ENCODE measurements around the gene SDR42E2. TPM values are rescaled to one million over a fixed set of nuclear protein-coding genes. Genes with fewer than 3 reads are reported as not detected.

The SDR42E2 gene
- total RNA-seq, 1 donor from 2014 or later = not detected

DNA sequence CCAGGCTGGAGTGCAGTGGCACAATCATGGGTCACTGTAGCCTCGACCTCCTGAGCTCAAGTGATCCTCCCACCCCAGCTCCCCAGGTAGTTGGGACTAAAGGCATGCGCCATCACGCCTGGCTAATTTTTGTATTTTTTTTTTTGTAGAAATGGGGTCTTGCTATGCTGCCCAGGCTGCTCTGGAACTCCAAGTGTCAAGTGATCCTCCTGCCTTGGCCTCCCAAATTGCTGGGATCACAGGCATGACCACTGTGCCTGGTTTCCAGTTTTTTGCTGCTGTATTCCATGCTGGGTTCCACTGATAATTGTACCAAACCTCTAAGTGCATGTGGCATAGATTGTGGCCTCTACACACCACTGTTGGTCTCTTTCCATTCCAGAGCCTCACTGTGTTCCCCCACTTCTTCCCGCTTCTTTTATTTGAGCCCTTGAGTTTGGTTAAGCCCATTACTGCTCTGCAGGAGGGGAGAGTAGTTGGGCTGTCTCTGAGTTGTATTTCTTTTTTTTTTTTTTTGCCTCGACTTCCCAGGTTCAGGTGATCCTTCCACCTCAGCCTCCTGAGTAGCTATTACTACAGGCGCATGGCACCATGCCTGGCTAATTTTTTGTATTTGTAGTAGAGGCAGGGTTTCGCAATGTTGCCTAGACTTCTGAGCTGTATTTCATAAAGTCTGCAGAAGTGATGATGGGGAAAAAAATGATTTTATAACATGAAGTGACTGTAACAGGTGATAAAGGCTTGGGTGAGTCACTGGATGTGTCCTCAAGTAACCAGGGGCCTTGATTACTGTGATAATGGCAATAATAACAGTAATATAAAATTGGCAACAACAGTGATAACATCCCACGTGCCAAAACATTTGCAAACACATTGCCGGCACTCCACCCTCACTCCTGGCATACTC, 73.8 kb downstream of the SDR42E2 start:
- Mint-ChIP-seq H3K36me3 (ENCODE audit: unreplicated experiment) (no peaks in the 10 kb centered on the region), H3K9me3 (ENCODE audit: unreplicated experiment) (peaks cover 3% of the 10 kb centered on the region), H3K27ac (ENCODE audit: unreplicated experiment) (no peak overlapping the region), H3K27me3 (ENCODE audit: unreplicated experiment) (no peaks in the 10 kb centered on the region), H3K4me1 (ENCODE audit: low read depth, unreplicated experiment) (no peaks in the 10 kb centered on the region), H3K4me3 (ENCODE audit: unreplicated experiment) (no peak overlapping the region)
- DNase-seq = no peak
- TF ChIP-seq, protein P1, sequence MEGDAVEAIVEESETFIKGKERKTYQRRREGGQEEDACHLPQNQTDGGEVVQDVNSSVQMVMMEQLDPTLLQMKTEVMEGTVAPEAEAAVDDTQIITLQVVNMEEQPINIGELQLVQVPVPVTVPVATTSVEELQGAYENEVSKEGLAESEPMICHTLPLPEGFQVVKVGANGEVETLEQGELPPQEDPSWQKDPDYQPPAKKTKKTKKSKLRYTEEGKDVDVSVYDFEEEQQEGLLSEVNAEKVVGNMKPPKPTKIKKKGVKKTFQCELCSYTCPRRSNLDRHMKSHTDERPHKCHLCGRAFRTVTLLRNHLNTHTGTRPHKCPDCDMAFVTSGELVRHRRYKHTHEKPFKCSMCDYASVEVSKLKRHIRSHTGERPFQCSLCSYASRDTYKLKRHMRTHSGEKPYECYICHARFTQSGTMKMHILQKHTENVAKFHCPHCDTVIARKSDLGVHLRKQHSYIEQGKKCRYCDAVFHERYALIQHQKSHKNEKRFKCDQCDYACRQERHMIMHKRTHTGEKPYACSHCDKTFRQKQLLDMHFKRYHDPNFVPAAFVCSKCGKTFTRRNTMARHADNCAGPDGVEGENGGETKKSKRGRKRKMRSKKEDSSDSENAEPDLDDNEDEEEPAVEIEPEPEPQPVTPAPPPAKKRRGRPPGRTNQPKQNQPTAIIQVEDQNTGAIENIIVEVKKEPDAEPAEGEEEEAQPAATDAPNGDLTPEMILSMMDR (IDR thresholded peaks at IDR 0.05; ENCODE audit: partially characterized antibody, unreplicated experiment) = no peak

DNA sequence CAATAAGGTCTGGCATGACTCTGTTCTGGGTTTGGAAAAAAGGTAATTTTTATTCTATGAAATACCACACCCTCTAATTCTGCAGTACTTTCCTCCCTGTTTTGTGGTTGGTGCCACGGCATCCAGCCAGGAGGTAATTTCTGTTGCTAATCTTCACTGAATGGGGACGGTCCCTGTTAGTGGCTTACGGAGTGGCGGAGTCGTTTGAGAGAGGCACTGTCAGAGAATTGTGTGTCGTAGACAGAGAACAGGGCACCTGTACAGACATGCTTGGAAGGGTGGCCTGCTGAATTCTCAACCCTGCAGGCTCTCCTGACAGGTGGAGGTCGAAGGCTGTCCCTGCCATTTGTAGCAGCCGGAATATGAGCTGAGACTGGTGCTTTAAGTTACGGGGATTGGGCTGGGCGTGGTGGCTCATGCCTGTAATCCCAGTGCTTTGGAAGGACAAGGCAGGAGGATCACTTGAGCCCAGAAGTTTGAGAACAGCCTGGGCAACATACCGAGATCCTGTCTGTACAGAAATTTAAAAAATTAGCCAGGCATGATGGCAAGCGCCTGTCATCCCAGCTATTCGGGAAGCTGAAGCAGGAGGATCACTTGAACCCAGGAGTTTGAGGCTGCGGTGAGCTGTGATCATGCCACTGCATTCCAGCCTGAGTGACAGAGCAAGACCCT, 77.0 kb downstream of the SDR42E2 start:
- TF ChIP-seq, protein P1 (IDR thresholded peaks at IDR 0.05; ENCODE audit: partially characterized antibody, unreplicated experiment) = no peak
- no peak overlapping the region for H3K4me3 Mint-ChIP-seq (ENCODE audit: unreplicated experiment)
- peaks cover 3% of the 10 kb centered on the region for H3K9me3 Mint-ChIP-seq (ENCODE audit: unreplicated experiment)
- no peaks in the 10 kb centered on the region for H3K4me1 Mint-ChIP-seq (ENCODE audit: low read depth, unreplicated experiment)
- H3K27ac Mint-ChIP-seq (ENCODE audit: unreplicated experiment) = no peak overlapping the region
- DNase-seq = no peak
- no peaks in the 10 kb centered on the region for H3K27me3 Mint-ChIP-seq (ENCODE audit: unreplicated experiment)
- no peaks in the 10 kb centered on the region for H3K36me3 Mint-ChIP-seq (ENCODE audit: unreplicated experiment)

GRCh38 chr16:22240023-22240710, 77.9 kb downstream of the SDR42E2 start:
- H3K4me3 Mint-ChIP-seq (ENCODE audit: unreplicated experiment) = no peak overlapping the region
- H3K27ac Mint-ChIP-seq (ENCODE audit: unreplicated experiment) = no peak overlapping the region
- no peak for DNase-seq
- H3K36me3 Mint-ChIP-seq (ENCODE audit: unreplicated experiment) = no peaks in the 10 kb centered on the region
- TF ChIP-seq, protein P1 (IDR thresholded peaks at IDR 0.05; ENCODE audit: partially characterized antibody, unreplicated experiment) = no peak
- H3K9me3 Mint-ChIP-seq (ENCODE audit: unreplicated experiment) = no peaks in the 10 kb centered on the region
- no peaks in the 10 kb centered on the region for H3K27me3 Mint-ChIP-seq (ENCODE audit: unreplicated experiment)
- H3K4me1 Mint-ChIP-seq (ENCODE audit: low read depth, unreplicated experiment) = no peaks in the 10 kb centered on the region

Other genes starting within 250 kb of the SDR42E2 start
- 193 TPM for gene UQCRC2, start 209.1 kb upstream of the SDR42E2 start, total RNA-seq (ENCODE audit: unreplicated experiment)
- not detected for gene PDZD9, start 161.4 kb upstream of the SDR42E2 start, total RNA-seq (ENCODE audit: unreplicated experiment)
- 13.0 TPM for gene MOSMO, start 154.4 kb upstream of the SDR42E2 start, total RNA-seq (ENCODE audit: unreplicated experiment)
- 0.17 TPM for gene VWA3A, start 70.0 kb upstream of the SDR42E2 start, total RNA-seq (ENCODE audit: unreplicated experiment)
- gene EEF2K, start 43.8 kb downstream of the SDR42E2 start, total RNA-seq (ENCODE audit: unreplicated experiment) = 40.2 TPM
- 31.5 TPM for gene POLR3E, start 134.9 kb downstream of the SDR42E2 start, total RNA-seq (ENCODE audit: unreplicated experiment)
- gene CDR2, start 212.1 kb downstream of the SDR42E2 start, total RNA-seq (ENCODE audit: unreplicated experiment) = 8.5 TPM